T-helper 2 cell (primary cell): ENCODE measurements around the gene MFSD11.
"Not testable (repeated sequence)": the region's sequence is repeated elsewhere in the genome, so short reads cannot be mapped to it uniquely, and the experiment has no call there.

Experiments used
- DNase-seq, 5 experiments: peaks; one replicate each; pipeline versions ENCODE4 v3.0.0 to v3.0.0-alpha.2; 2012 to 2022

The MFSD11 gene

DNA sequence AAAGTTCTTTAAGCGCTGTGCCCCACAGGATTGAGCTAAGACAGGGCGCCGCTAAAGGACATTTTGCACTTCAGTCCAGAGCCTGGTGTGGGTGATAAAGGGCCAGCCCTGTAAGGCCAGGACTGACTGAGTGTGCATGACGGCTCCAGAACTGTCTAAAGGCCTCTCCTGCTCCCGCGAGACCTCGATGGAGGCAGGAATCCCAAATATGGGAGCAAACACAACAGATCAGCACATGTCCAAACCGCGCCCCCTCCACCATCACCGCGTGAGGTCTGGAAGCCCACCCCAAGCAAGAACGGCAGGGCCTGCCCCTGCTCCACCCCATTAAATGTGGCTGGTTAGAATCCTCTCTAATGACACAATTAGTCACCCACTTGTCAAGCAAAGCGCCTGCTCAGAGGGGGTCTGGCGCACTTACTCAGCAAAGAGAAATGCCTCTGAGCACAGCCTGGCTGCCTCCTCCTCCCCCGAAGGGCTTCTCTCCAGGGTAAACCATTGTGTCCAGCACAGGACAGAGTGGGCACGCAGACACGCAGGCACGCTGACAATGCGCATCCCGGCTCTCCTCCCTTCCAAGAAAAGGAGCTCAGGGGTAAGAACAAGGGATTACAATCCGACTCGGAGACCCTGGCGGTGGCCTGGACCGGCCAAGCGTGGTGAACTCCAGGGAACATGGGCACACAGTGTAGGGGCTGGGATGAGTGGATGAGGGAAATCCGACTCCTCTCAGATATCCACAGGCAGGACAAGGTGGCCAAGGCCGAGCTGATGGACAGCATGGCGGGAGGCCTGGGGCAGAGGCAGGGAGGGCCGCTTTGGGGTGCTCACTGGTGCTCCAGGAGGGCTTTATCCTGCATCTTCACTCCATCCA lies 28.6 kb upstream of the MFSD11 start:
- DNase-seq, result no peak

- not testable (repeated sequence) for DNase-seq
Observed at GRCh38 chr17:76709951-76710862, 27.7 kb upstream of the MFSD11 start.

DNA sequence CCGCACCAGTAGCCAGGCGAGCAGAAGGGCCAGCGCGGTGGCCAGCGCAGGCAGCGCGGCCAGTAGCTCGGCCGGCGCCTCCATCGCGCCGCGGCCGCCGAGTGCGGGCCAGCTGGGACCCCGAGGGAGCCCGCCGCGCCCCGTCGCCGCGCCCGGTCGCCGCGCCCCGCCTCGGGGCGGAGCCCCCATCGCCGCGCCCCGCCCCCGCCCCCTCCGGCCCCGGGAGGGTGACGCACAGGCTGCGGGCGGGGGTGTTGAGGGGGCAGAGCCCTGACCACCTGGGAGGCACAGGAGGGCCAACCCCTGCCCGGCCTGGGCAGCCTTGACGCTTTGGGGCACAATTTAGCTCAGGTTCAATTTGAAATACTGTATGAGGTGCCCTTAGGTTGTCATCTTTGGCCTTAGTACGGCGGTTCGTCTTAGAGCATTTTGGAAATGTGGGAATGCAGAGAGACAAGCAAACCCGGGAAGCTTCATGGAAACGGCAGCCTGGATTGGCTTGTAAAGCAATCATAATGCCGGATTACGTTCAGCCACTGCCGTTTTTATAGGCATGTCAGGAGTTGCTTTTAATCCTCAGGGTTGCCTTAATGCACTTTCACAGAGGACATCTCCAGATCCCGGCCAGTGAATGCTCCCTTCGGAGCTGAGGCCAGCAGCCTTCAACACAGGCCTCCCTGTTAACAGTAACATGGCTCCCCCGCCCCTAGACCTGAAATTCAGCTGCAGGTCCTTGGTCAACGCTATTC lies 26.9 kb upstream of the MFSD11 start, which contains the start of gene MXRA7:
MXRA7 (minus strand) TSS at position 103 of the 749 bp plus-strand sequence; CDS start at position 84, 19 bp downstream.
- DNase-seq, result peak; percentile 32 to 53 (median 39)

GRCh38 chr17:76712321-76712720 lies 25.6 kb upstream of the MFSD11 start:
- not testable (repeated sequence) for DNase-seq

DNA sequence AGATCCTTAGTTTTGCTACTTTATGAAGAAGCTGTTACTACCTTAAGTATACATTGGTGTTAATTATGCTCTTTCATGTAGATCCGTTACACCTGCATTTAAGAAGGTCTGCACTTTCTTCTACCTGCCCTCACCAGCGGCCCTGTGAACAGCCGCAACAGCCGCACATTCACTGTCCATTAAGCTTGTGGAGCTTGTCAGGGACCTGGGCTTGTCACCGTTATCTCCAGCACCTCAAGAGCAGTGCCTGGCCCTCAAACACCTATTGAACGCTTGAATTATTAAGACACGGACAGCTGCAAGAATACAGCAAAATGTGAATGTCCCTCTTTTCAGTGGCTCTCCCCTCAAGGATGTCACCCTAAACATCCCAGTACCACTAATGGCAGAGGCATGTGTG lies 24.2 kb upstream of the MFSD11 start:
- no peak for DNase-seq

DNA sequence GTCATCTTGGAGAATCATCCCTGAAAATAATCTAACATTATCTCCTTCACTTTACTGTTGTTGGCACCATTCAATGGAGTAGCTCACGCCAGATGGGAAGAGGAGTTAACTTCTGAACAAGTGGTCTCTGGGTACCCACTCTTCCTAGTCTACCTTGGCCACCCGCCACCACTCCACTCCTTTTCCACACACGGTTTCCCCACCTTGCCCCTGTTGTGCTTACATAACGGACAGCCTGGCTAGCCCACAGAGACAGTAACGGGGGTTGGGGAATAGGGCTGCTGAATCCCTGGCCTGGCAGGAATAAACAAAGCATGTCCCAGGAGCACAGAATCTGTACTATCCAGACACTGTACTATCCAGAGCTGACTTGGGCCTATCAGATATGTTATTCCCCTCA lies 23.6 kb upstream of the MFSD11 start:
- no peak for DNase-seq

GRCh38 chr17:76714822-76715495 lies 23.0 kb upstream of the MFSD11 start:
- DNase-seq, result peak; percentile 52 to 68 (median 61)

DNA sequence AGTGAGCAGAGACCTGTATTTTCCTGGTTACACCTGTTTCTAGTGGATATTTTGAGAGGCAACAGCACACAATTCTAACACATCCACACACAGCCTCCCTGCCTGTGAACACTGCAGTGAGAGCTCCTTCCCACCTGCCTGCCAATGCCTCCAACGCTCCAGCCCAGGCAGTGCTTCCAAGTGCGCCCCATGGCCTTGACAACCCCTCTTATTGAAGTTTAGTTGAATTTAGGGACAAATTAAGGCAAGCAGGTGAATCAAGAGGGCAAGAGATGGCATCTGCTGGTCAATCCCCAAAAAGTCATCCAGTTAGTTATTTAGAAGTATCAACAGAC lies 22.5 kb upstream of the MFSD11 start:
- no peak for DNase-seq

DNA sequence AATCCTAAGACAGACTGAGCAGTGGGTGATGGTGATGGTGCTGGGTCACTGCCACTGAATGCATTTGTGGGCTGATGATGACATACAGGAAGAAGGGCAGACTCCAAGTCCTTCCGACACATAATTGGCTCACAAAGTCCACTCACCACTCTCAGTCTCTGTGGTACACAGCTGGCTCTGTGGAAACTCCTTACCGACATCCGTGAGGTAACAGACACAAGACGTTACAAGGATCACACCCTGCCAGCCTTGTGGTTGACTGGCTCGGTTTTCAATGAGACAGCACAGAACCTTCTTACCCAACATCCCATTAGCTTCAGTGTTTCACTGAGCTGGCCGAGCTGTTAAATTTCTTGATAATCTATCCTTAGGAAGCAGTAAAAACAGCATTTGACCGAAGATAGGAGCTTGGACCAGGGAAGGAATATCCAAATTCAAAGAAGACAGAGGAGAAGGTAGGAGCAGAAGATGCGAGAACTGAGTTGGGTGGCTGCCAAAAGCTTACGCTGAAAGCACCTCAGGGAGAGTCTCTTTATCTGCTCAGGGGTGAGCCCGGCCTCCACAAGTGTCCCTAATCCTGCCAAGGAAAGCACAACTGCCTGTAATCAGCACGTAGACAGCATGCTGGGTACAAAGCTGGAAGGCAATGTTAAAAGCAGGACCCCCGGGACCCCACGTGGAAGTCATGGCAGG lies 21.6 kb upstream of the MFSD11 start:
- DNase-seq, result peak in 2 of 5 experiments; percentile 73 to 96

GRCh38 chr17:76716839-76717215 lies 21.1 kb upstream of the MFSD11 start:
- DNase-seq, result no peak

DNA sequence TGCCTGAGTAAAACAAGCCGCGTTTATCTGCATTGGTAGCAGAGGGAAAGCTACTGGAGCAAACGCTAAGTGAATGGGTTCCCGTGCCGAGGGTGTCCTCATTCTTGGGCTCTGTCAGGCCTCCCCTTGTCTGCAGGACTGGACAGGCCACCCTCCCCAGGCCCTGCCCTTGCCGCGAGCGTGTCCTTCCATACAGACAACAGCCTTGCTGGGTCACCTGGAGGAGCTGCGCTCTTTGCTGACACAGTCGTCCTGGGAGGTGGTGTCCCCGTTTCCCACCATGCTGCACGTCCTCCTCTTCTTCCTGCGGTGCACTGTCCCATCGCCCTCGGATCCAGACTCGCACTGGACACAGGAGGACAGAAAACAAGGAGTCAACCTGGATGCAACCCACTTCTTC lies 19.4 kb upstream of the MFSD11 start:
- DNase-seq, result no peak

DNA sequence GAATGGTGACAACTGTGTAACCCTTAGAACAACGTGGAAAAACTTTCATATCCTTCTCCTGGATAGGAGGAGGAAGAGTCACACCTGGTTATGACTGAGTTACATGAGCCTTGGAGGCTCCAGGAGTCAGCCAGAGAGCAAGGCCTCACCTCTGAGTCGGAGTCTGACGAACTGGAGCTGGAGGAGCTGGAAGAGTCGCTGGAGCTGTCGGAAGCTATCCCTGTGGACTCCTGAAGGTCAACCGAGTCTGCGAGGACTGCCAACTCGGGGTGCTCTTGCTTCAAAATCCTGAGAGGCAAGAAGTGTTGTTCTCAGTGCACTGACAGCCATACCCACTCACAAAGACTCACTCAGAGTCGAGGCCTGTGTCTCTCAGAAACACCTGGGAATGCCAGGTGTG lies 17.7 kb upstream of the MFSD11 start:
- DNase-seq, result no peak

GRCh38 chr17:76720941-76721340 lies 17.0 kb upstream of the MFSD11 start:
- no peak for DNase-seq

DNA sequence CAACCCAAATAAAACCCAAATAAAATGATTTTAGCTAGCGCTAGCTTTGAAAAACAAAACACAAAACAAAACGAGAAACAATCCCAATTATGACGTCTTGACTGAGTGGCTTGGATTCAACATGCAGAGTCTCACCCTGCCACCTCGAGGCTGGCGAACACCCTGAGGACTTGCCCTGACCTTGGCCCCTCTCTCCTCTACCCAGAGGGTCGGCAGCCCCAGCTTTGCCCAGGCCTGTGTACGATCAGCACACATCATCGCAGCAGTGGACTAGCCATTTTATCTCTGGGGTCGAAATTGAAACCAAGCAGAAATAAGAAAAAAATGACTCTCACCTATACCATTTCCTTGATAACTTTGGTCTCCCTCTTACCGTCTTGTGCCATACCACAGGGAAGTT lies 16.5 kb upstream of the MFSD11 start:
- DNase-seq, result no peak

DNA sequence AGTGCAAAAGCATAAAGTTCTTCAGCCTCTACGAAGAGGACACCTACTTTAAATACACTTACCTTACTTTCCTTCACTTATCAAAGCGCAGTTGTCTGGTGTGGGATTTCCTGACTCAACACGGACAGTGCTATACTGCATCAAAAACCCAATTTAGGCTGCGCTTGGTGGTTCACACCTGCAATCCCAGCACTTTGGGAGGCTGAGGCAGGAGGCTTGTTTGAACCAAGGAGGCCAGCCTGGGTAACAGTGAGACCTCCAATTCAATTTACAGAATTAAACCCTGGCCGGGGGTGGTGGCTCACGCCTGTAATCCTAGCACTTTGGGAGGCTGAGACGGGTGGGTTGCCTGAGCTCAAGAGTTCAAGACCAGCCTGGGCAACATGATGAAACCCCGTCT lies 15.6 kb upstream of the MFSD11 start:
- no peak for DNase-seq

GRCh38 chr17:76722977-76723376 lies 14.9 kb upstream of the MFSD11 start:
- not testable (repeated sequence) for DNase-seq

- DNase-seq, result no peak
Observed at GRCh38 chr17:76723812-76724211, 14.1 kb upstream of the MFSD11 start.

DNA sequence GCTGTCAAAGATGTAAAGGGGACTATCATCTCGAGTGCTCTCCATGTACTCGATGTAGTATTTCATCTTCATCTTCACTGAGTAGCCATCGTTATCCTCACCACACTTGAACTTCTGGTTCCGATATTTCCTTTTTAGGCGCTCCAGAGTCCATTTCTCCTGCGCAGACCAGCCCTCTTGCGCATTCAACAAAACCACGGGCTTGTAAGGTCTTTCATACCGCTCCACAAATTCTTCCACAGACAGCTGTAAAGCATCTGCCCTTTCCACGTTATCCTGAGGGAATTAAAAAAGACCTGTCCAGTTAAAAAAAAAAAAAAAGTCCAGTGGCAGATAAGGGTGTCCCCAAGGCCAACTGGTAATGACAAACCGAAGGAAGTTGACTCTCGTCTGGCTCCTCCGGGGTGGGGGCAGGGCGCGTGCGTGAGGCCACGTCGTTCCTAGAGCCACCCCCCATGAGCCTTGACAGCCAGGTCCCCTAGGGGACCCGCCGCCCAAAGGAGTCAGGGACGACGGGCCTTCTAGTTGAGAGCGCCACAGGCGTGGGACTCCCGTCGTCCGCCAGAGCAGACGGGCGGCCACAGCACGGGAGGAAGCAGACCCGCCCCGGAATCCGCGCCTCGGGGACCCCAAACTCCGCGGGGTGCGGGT lies 12.2 kb upstream of the MFSD11 start:
- DNase-seq, result peak; percentile 37 to 86 (median 65)

- peak in 2 of 5 experiments; percentile 90 to 98 for DNase-seq
Observed at GRCh38 chr17:76726231-76726775, 11.6 kb upstream of the MFSD11 start, which contains the start of gene JMJD6. Gene JMJD6, minus strand, starts transcription at chr17:76726606. Its CDS starts 131 bp downstream, at chr17:76726475.
